ENCODE data around the gene TENT4B.

The TENT4B gene

GRCh38 chr16:50271148-50272041, 118.3 kb downstream of the TENT4B start:
- no peak for DNase-seq (ENCODE audit: low spot score)

GRCh38 chr16:50272111-50272571, 119.0 kb downstream of the TENT4B start:
- DNase-seq (ENCODE audit: low spot score), result no peak

- no peak for DNase-seq (ENCODE audit: low spot score)
These were observed 119.7 kb downstream of the TENT4B start for GRCh38 chr16:50272687-50273381.

DNA sequence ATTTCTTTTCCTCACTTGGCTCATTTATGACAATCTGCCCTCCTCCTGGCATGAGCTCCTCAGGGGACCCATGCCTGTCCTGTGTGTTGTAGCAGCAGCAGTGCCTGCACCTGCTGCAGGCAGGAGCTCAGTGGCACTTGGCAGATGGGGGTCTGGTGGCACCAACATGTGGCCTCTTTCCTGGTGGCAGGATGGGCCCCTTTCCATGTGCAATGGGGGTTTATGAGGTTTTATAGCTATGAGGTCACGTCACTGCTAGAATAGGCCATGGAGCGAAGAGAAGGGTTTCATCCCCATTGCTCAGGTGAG, 120.2 kb downstream of the TENT4B start:
- no peak for DNase-seq (ENCODE audit: low spot score)

GRCh38 chr16:50273888-50274325, 120.8 kb downstream of the TENT4B start:
- DNase-seq (ENCODE audit: low spot score), result no peak

DNA sequence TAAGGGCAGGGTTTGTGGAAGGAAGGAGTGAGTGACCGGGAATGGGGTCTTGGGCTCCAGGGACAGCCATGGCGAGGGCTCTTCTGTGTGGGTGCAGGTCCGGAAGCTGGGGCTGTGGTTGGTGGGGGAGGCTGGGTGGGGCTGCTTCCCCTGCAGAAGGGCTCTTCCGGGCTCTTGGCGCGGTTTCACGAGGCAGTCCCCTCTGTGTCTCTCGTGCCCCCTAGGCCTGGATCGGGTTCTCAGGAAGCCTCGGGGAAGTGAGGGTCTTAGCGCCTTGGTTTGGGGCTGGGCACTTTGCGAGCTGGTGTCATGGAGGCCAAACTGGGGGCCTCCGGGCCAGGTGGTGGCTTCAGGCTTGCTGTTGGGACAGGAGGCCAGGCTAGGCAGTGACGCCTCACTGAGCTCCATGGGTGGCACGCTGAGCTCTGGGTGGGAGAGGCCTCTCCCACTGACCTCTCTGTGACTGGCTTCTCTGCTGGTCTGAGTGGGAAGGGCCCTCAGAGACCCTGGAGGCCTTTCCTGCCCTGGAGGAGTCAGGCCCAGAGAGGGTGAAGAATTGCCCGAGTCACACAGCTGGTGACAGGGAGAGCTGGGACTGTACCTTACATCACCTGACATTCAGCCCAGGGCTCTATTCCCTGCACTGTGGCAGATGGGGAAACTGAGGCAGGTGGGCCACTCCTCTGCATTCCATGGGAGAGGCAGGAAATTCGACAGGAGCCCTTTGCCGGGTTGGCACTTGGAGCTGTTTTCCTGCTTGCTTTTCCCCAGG, 121.4 kb downstream of the TENT4B start:
- no peak for DNase-seq (ENCODE audit: low spot score)

- DNase-seq (ENCODE audit: low spot score), result no peak
These were observed 122.0 kb downstream of the TENT4B start for GRCh38 chr16:50275098-50275415.

- no peak for DNase-seq (ENCODE audit: low spot score)
These were observed 122.6 kb downstream of the TENT4B start for GRCh38 chr16:50275428-50276325.

- DNase-seq (ENCODE audit: low spot score), result no peak
These were observed 123.2 kb downstream of the TENT4B start for GRCh38 chr16:50276326-50276640.

DNA sequence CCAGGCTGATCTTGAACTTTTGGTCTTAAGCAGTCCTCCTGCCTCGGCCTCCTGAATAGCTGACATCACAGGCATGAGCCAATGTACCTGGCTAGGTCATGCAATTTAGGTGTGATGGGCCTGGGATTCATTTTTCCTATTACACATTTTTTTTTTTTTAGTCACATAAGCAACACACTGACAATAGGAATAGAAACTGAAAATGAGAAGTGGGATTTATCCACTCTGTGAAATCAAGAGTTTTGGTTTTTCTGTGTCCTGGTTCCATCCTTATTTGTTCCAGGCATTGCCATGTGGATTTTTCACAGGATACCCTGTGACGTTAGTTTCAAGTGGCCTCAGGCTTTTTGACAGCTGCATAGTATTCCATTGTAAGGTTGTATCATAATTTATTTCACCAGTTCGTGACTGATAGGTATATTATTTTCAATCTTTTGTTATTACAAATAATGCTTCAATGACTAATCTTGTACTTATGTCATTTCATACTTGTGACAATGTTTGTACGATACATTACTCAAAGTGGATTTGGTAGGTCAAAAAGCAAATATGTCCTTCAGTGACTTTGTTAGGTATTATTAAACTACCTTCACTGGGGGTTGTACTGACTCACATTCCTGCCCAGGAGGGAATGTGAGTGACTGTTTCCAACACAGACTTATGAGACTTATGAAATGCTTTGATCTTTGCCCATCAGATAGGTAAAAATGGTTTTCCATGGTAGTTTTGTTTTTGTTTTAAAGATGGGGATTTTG, 123.9 kb downstream of the TENT4B start:
- no peak for DNase-seq (ENCODE audit: low spot score)

DNA sequence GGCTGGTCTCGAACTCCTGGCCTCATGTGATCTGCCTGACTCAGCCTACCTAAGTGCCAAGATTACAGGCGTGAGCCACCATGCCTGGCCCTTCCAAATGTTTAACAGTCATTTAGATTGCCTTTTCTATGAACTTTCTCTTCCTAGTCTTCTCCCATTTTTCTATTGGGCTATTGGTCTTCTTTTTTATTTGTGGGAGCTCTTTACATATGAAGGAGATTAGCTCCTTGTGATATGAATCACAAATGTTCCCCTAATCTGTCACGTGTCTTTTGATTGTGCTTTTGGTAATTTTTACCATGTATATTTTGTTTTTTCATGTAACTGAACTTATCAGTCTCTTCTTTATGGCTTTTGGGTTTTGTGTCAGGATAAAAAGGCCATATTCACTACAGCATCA, 125.1 kb downstream of the TENT4B start:
- no peak for DNase-seq (ENCODE audit: low spot score)

DNA sequence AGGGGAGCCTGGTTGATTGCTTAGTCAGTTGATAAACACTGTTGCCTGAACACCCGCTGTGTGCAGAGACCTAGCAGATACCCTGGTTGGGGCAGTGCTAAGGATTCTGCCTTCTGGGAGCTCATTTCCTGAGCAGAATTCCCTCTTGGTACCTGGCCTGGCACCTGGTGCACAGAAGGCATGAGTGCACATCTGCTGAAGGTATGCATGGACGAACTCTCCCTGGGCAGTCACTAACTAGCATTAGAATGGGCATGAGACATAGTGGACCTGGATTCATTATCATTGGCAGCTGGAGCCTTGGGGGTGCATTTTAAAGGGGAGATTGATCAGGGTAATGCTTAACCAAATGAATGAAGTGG, 126.4 kb downstream of the TENT4B start:
- DNase-seq (ENCODE audit: low spot score), result no peak

GRCh38 chr16:50280932-50281331, 127.8 kb downstream of the TENT4B start:
- no peak for DNase-seq (ENCODE audit: low spot score)
